HL-60 (cell line): ENCODE measurements around the gene CTU1.

ENCODE experiments used
- DNase-seq, 2 experiments: peaks; one replicate each; pipeline ENCODE4 v3.0.0-alpha.2; 2010 to 2020; ENCODE audit warnings: low read depth in 1 of 2, low spot score in 1 of 2
- H3K27ac ChIP-seq: fragments of 250-450 bp; sonication (Bioruptor Pico); replicated peaks from 2 replicates; pipeline ENCODE4 v1.5.1; 2020; ENCODE audit warnings: mild to moderate bottlenecking, moderate library complexity
- H3K27me3 ChIP-seq: fragments of 250-450 bp; sonication (Bioruptor Pico); 2 replicates; pipeline ENCODE4 v1.5.1; 2021; ENCODE audit warnings: mild to moderate bottlenecking, moderate library complexity; ENCODE audit not compliant: insufficient read depth, poor library complexity, severe bottlenecking
- H3K4me3 ChIP-seq: replicated peaks from 2 replicates; pipeline ENCODE4 v1.5.1; 2011; ENCODE audit warnings: mild to moderate bottlenecking, control low read depth, low read length; ENCODE audit not compliant: insufficient read depth
- CTCF ChIP-seq: IDR thresholded peaks from one replicate; pipeline ENCODE4 v1.5.1; 2011; ENCODE audit warnings: low read length, control low read depth, inconsistent platforms; ENCODE audit not compliant: insufficient read depth
- GABPA ChIP-seq: IDR thresholded peaks from 2 replicates; pipeline ENCODE4 v1.6.1; 2012; ENCODE audit warnings: low read depth
- POLR2AphosphoS5 ChIP-seq: IDR thresholded peaks from 2 replicates; pipeline ENCODE4 v1.6.1; 2012; ENCODE audit warnings: low read depth
- REST ChIP-seq: IDR thresholded peaks from 2 replicates; pipeline ENCODE4 v1.6.1; 2012; ENCODE audit warnings: low read depth; ENCODE audit not compliant: insufficient replicate concordance
- SPI1 ChIP-seq: IDR thresholded peaks from 2 replicates; pipeline ENCODE4 v1.6.1; 2012; ENCODE audit warnings: low read depth, mild to moderate bottlenecking, borderline replicate concordance

CTU1 gene

GRCh38 chr19:51083783-51084182 lies 24.4 kb downstream of the CTU1 start:
- H3K27ac ChIP-seq = no peak overlapping the region
- no peak for TF ChIP-seq CTCF
- no peak for TF ChIP-seq REST
- TF ChIP-seq POLR2AphosphoS5 = no peak
- no peak for TF ChIP-seq GABPA
- no peak for TF ChIP-seq SPI1
- H3K4me3 ChIP-seq = no peak overlapping the region
- DNase-seq = no peak
- no peaks in the 10 kb centered on the region for H3K27me3 ChIP-seq

- no peak for DNase-seq
- TF ChIP-seq GABPA (no peak), POLR2AphosphoS5 (no peak), CTCF (no peak), SPI1 (no peak)
- Histone ChIP-seq H3K4me3 (no peak overlapping the region), H3K27me3 (no peaks in the 10 kb centered on the region), H3K27ac (no peak overlapping the region)
Measured at GRCh38 chr19:51083181-51083580, 25.0 kb downstream of the CTU1 start.

- no peak for DNase-seq
- TF ChIP-seq POLR2AphosphoS5 = no peak
- no peak for TF ChIP-seq CTCF
- no peak for TF ChIP-seq SPI1
Measured at GRCh38 chr19:51082611-51083010, 25.6 kb downstream of the CTU1 start, which contains the start of gene KLK14. TSS of gene KLK14 (minus strand) at chr19:51082887. CDS start at chr19:51082614, 273 bp downstream.

GRCh38 chr19:51081476-51081875 lies 26.7 kb downstream of the CTU1 start:
- Histone ChIP-seq H3K4me3 (no peak overlapping the region), H3K27me3 (no peaks in the 10 kb centered on the region)

More at GRCh38 chr19:51082611-51083010, 25.6 kb downstream of the CTU1 start, which contains the start of gene KLK14:
- H3K27me3 ChIP-seq = no peaks in the 10 kb centered on the region
- H3K27ac ChIP-seq = no peak within 1 kb of the TSS
- no peak within 1 kb of the TSS for H3K4me3 ChIP-seq

More at GRCh38 chr19:51081476-51081875, 26.7 kb downstream of the CTU1 start:
- TF ChIP-seq CTCF = no peak
- no peak for TF ChIP-seq SPI1
- no peak for TF ChIP-seq GABPA
- no peak for TF ChIP-seq REST
- DNase-seq = no peak
- H3K27ac ChIP-seq = no peak overlapping the region
